Measurements from ENCODE around the gene CHSY3. TPM values are rescaled to one million over a fixed set of nuclear protein-coding genes. Genes with fewer than 3 reads are reported as not detected.

The CHSY3 gene
- total RNA-seq, 1 donor from 2014 or later, result 3.9 TPM

DNA sequence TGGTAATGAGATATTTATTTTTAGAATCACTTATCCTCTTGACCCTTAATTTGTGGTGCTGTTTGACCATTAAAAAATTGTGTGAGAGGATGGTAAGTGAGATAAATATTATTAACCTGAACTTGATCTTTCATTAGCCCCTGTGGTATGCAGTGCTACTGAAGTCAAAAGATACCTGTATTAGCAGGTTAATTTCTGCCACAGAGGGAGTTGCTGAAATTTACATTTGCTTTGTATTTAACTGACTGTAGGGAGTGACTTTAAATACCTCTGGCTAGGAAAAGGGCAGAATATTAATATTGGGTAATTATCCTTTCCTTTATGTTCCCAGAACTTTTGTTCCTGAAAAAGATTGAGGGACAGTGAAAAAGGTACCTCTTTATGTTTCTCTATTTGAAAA, 133.6 kb downstream of the CHSY3 start:
- no peaks in the 10 kb centered on the region for H3K4me1 ChIP-seq
- intact Hi-C loops (cut with DNase I), result no loop called here
- TF ChIP-seq CTCF (IDR thresholded peaks at IDR 0.05) (no peak), POLR2AphosphoS5 (IDR thresholded peaks at IDR 0.05; ENCODE audit: insufficient read depth in 1 of 2, low read depth in 1 of 2) (no peak), POLR2A (IDR thresholded peaks at IDR 0.05) (no peak)
- no peaks in the 10 kb centered on the region for H3K27me3 ChIP-seq
- no peak overlapping the region for H3K4me3 ChIP-seq
- no peak overlapping the region for H3K27ac ChIP-seq
- DNase-seq (ENCODE audit: extremely low spot score in 2 of 2), result no peak
- no peaks in the 10 kb centered on the region for H3K9me3 ChIP-seq
- no peaks in the 10 kb centered on the region for H3K36me3 ChIP-seq

GRCh38 chr5:130043834-130044233, 139.6 kb downstream of the CHSY3 start:
- Histone ChIP-seq H3K27me3 (no peaks in the 10 kb centered on the region), H3K4me3 (no peak overlapping the region), H3K9me3 (no peaks in the 10 kb centered on the region), H3K27ac (no peak overlapping the region), H3K4me1 (no peaks in the 10 kb centered on the region), H3K36me3 (no peaks in the 10 kb centered on the region)
- intact Hi-C loops (cut with DNase I), result no loop called here
- no peak for TF ChIP-seq POLR2A (IDR thresholded peaks at IDR 0.05)
- TF ChIP-seq CTCF (IDR thresholded peaks at IDR 0.05), result no peak
- TF ChIP-seq POLR2AphosphoS5 (IDR thresholded peaks at IDR 0.05; ENCODE audit: insufficient read depth in 1 of 2, low read depth in 1 of 2), result no peak
- DNase-seq (ENCODE audit: extremely low spot score in 2 of 2), result no peak

GRCh38 chr5:130045334-130045733, 141.1 kb downstream of the CHSY3 start:
- Histone ChIP-seq H3K27me3 (no peaks in the 10 kb centered on the region), H3K4me3 (no peak overlapping the region), H3K27ac (no peak overlapping the region), H3K9me3 (no peaks in the 10 kb centered on the region), H3K36me3 (no peaks in the 10 kb centered on the region), H3K4me1 (no peaks in the 10 kb centered on the region)
- DNase-seq (ENCODE audit: extremely low spot score in 2 of 2), result no peak
- TF ChIP-seq POLR2A (IDR thresholded peaks at IDR 0.05), result no peak
- TF ChIP-seq POLR2AphosphoS5 (IDR thresholded peaks at IDR 0.05; ENCODE audit: insufficient read depth in 1 of 2, low read depth in 1 of 2), result no peak
- TF ChIP-seq CTCF (IDR thresholded peaks at IDR 0.05), result no peak
- intact Hi-C loops (cut with DNase I), result no loop called here

GRCh38 chr5:130050585-130050984, 146.3 kb downstream of the CHSY3 start:
- no peak overlapping the region for H3K27ac ChIP-seq
- H3K36me3 ChIP-seq, result no peaks in the 10 kb centered on the region
- H3K27me3 ChIP-seq, result no peaks in the 10 kb centered on the region
- no peak for DNase-seq (ENCODE audit: extremely low spot score in 2 of 2)
- peaks cover 7% of the 10 kb centered on the region for H3K4me1 ChIP-seq
- H3K9me3 ChIP-seq, result no peaks in the 10 kb centered on the region
- intact Hi-C loops (cut with DNase I), result no loop called here
- no peak overlapping the region for H3K4me3 ChIP-seq
- no peak for TF ChIP-seq CTCF (IDR thresholded peaks at IDR 0.05)
- TF ChIP-seq POLR2A (IDR thresholded peaks at IDR 0.05), result no peak
- no peak for TF ChIP-seq POLR2AphosphoS5 (IDR thresholded peaks at IDR 0.05; ENCODE audit: insufficient read depth in 1 of 2, low read depth in 1 of 2)

DNA sequence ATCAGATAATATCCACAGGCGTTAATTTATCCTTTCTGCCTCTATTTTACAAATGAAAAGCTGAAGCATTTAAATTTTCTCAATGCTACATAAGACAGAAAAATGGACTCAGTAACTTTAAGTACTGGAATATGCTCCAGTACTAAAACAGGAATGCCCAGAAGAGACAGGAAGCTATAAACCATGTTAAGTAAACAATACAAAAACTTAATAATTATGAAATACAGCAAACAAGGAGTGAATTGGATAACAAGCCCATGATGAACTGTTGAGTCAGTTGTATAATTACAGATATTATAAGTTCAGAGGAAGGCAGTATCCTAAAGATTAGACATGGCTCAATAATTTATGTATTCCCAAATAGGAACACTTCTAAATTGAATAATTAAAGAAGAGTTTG, 148.5 kb downstream of the CHSY3 start:
- TF ChIP-seq CTCF (IDR thresholded peaks at IDR 0.05), result no peak
- no peak for TF ChIP-seq POLR2A (IDR thresholded peaks at IDR 0.05)
- no peak for TF ChIP-seq POLR2AphosphoS5 (IDR thresholded peaks at IDR 0.05; ENCODE audit: insufficient read depth in 1 of 2, low read depth in 1 of 2)

More for the DNA sequence above, 148.5 kb downstream of the CHSY3 start:
- H3K9me3 ChIP-seq, result no peaks in the 10 kb centered on the region
- no peaks in the 10 kb centered on the region for H3K27me3 ChIP-seq
- DNase-seq (ENCODE audit: extremely low spot score in 2 of 2), result no peak
- intact Hi-C loops (cut with DNase I), result no loop called here
- no peaks in the 10 kb centered on the region for H3K36me3 ChIP-seq
- H3K4me3 ChIP-seq, result no peak overlapping the region
- no peak overlapping the region for H3K27ac ChIP-seq
- peaks cover 7% of the 10 kb centered on the region for H3K4me1 ChIP-seq
